IPS-18a (cell line): Measurements from ENCODE around the gene NME3.

Experiments
- H3K27ac ChIP-seq: one replicate; pipeline ENCODE4 v1.5.1; 2013; ENCODE audit warnings: low read length
- H3K27me3 ChIP-seq: one replicate; pipeline ENCODE4 v1.6.1; 2013; ENCODE audit warnings: mild to moderate bottlenecking, low read length; ENCODE audit not compliant: control insufficient read depth, insufficient read depth
- H3K36me3 ChIP-seq: one replicate; pipeline ENCODE4 v1.6.1; 2013; ENCODE audit warnings: low read depth, low read length; ENCODE audit not compliant: control insufficient read depth
- H3K4me1 ChIP-seq: one replicate; pipeline ENCODE4 v1.6.1; 2013; ENCODE audit warnings: low read depth, low read length; ENCODE audit not compliant: control insufficient read depth
- H3K4me3 ChIP-seq: one replicate; pipeline ENCODE4 v1.5.1; 2013; ENCODE audit warnings: low read length
- H3K9ac ChIP-seq: one replicate; pipeline ENCODE4 v1.6.1; 2013; ENCODE audit warnings: mild to moderate bottlenecking, low read length, moderate library complexity
- H3K9me3 ChIP-seq: one replicate; pipeline ENCODE4 v1.6.1; 2013; ENCODE audit warnings: low read depth, low read length; ENCODE audit not compliant: control insufficient read depth

The NME3 gene

GRCh38 chr16:1776991-1777374 lies 5.6 kb upstream of the NME3 start:
- H3K4me1 ChIP-seq: no peaks in the 10 kb centered on the region
- H3K27me3 ChIP-seq: no peaks in the 10 kb centered on the region
- H3K9me3 ChIP-seq: no peaks in the 10 kb centered on the region
- H3K27ac ChIP-seq: no peak overlapping the region
- no peak overlapping the region for H3K4me3 ChIP-seq
- H3K36me3 ChIP-seq: peaks cover 16% of the 10 kb centered on the region
- no peak overlapping the region for H3K9ac ChIP-seq

GRCh38 chr16:1776672-1776955 lies 5.3 kb upstream of the NME3 start:
- Histone ChIP-seq H3K36me3 (peaks cover 16% of the 10 kb centered on the region), H3K27ac (no peak overlapping the region)

GRCh38 chr16:1775846-1776671 lies 4.7 kb upstream of the NME3 start:
- peaks cover 16% of the 10 kb centered on the region for H3K36me3 ChIP-seq
- H3K27me3 ChIP-seq: no peaks in the 10 kb centered on the region
- H3K27ac ChIP-seq: no peak overlapping the region
- no peaks in the 10 kb centered on the region for H3K4me1 ChIP-seq
- no peaks in the 10 kb centered on the region for H3K9me3 ChIP-seq
- H3K9ac ChIP-seq: no peak overlapping the region
- H3K4me3 ChIP-seq: no peak overlapping the region

More at GRCh38 chr16:1776672-1776955, 5.3 kb upstream of the NME3 start:
- Histone ChIP-seq H3K9me3 (no peaks in the 10 kb centered on the region), H3K4me3 (no peak overlapping the region), H3K9ac (no peak overlapping the region), H3K4me1 (no peaks in the 10 kb centered on the region), H3K27me3 (no peaks in the 10 kb centered on the region)

GRCh38 chr16:1775006-1775845 lies 3.9 kb upstream of the NME3 start:
- Histone ChIP-seq H3K27me3 (no peaks in the 10 kb centered on the region), H3K4me3 (no peak overlapping the region), H3K9me3 (no peaks in the 10 kb centered on the region), H3K36me3 (peaks cover 16% of the 10 kb centered on the region), H3K27ac (no peak overlapping the region), H3K4me1 (no peaks in the 10 kb centered on the region), H3K9ac (no peak overlapping the region)

- H3K27ac ChIP-seq: no peak overlapping the region
- no peaks in the 10 kb centered on the region for H3K9me3 ChIP-seq
- peak overlapping the region; percentile 81 for H3K4me3 ChIP-seq
- no peaks in the 10 kb centered on the region for H3K27me3 ChIP-seq
- peaks cover 16% of the 10 kb centered on the region for H3K36me3 ChIP-seq
- H3K9ac ChIP-seq: no peak overlapping the region
- H3K4me1 ChIP-seq: no peaks in the 10 kb centered on the region
These were observed 3.1 kb upstream of the NME3 start for GRCh38 chr16:1774448-1774780.

- Histone ChIP-seq H3K36me3 (peaks cover 16% of the 10 kb centered on the region), H3K9ac (peak overlapping the region; percentile 86), H3K4me3 (peak overlapping the region; percentile 81), H3K9me3 (no peaks in the 10 kb centered on the region), H3K4me1 (no peaks in the 10 kb centered on the region), H3K27me3 (no peaks in the 10 kb centered on the region), H3K27ac (no peak overlapping the region)
These were observed 2.5 kb upstream of the NME3 start for GRCh38 chr16:1773703-1774447.

GRCh38 chr16:1772908-1773702 lies 1.8 kb upstream of the NME3 start, which contains the start of gene MRPS34:
TSS of gene MRPS34 (minus strand) at chr16:1773134. CDS start at chr16:1773119, 15 bp downstream.
- no peaks in the 10 kb centered on the region for H3K9me3 ChIP-seq
- peaks cover 16% of the 10 kb centered on the region for H3K36me3 ChIP-seq

GRCh38 chr16:1772362-1772907 lies 1.1 kb upstream of the NME3 start, which contains the start of gene EME2:
TSS of gene EME2 (plus strand) at chr16:1772810. CDS start at chr16:1773228, 418 bp downstream.
- H3K9me3 ChIP-seq: no peaks in the 10 kb centered on the region
- H3K9ac ChIP-seq: peak within 1 kb of the TSS; percentile 86
- H3K27ac ChIP-seq: peak within 1 kb of the TSS; percentile 5
- H3K4me3 ChIP-seq: peak within 1 kb of the TSS; percentile 81
- no peaks in the 10 kb centered on the region for H3K27me3 ChIP-seq
- H3K36me3 ChIP-seq: peaks cover 11% of the 10 kb centered on the region
- no peaks in the 10 kb centered on the region for H3K4me1 ChIP-seq

More at GRCh38 chr16:1772908-1773702, 1.8 kb upstream of the NME3 start, which contains the start of gene MRPS34:
- H3K27ac ChIP-seq: peak within 1 kb of the TSS; percentile 5
- no peaks in the 10 kb centered on the region for H3K4me1 ChIP-seq
- H3K27me3 ChIP-seq: no peaks in the 10 kb centered on the region
- peak within 1 kb of the TSS; percentile 81 for H3K4me3 ChIP-seq
- peak within 1 kb of the TSS; percentile 86 for H3K9ac ChIP-seq

GRCh38 chr16:1771864-1772361 lies 570 bp upstream of the NME3 start:
- Histone ChIP-seq H3K27me3 (no peaks in the 10 kb centered on the region), H3K4me1 (no peaks in the 10 kb centered on the region), H3K27ac (peak overlapping the region; percentile 5), H3K4me3 (peak overlapping the region; percentile 81), H3K36me3 (peaks cover 8% of the 10 kb centered on the region), H3K9ac (peak overlapping the region; percentile 86), H3K9me3 (no peaks in the 10 kb centered on the region)

- Histone ChIP-seq H3K36me3 (peaks cover 5% of the 10 kb centered on the region), H3K9ac (peak overlapping the region; percentile 86), H3K4me3 (peak overlapping the region; percentile 81), H3K4me1 (no peaks in the 10 kb centered on the region), H3K27ac (no peak overlapping the region), H3K9me3 (no peaks in the 10 kb centered on the region), H3K27me3 (no peaks in the 10 kb centered on the region)
These were observed 785 bp downstream of the NME3 start for GRCh38 chr16:1770328-1771187.
